Esophagus muscularis mucosa (tissue), 3 donors: ENCODE data around the gene CHRFAM7A.
"Not testable (repeated sequence)": the region's sequence is repeated elsewhere in the genome, so short reads cannot be mapped to it uniquely, and the experiment has no call there.

ENCODE experiments used
- CTCF ChIP-seq, 3 experiments: fragments of 200-600 bp in 2 of 3; fragments of 450-650 bp in 1 of 3; sonication (generic) in 2 of 3; IDR thresholded peaks; one replicate each; pipeline ENCODE4 v1.5.1; 2017 to 2019; ENCODE audit warnings: antibody characterized with exemption in 3 of 3, mild to moderate bottlenecking in 2 of 3, moderate library complexity in 1 of 3
- POLR2A ChIP-seq: fragments of 450-650 bp; IDR thresholded peaks from one replicate; pipeline ENCODE4 v1.6.1; 2017; ENCODE audit warnings: antibody characterized with exemption, moderate library complexity, mild to moderate bottlenecking, low read depth
- POLR2AphosphoS5 ChIP-seq, 2 donors: sonication (generic); formaldehyde crosslinking; IDR thresholded peaks; one replicate each; pipeline ENCODE4 v1.6.1; 2017; ENCODE audit warnings: antibody characterized with exemption in 2 of 2

- not testable (repeated sequence) for TF ChIP-seq CTCF (IDR thresholded peaks at IDR 0.05); POLR2A; POLR2AphosphoS5 (IDR thresholded peaks at IDR 0.05)
These were observed 17.5 kb downstream of the CHRFAM7A start for GRCh38 chr15:30375872-30376271.
